A673 (cell line): ENCODE data around the gene KYAT1.

Experiments
- EZH2 ChIP-seq: fragments of 200-600 bp; sonication (generic); IDR thresholded peaks from 2 replicates; pipeline ENCODE4 v1.6.1; 2017; ENCODE audit warnings: borderline replicate concordance, low read depth, mild to moderate bottlenecking, mixed read lengths, antibody characterized with exemption, low read length; ENCODE audit not compliant: poor library complexity, severe bottlenecking
- TF ChIP-seq, protein P1 (sequence below): fragments of 300-800, 200-600 bp; sonication (generic); conservative IDR thresholded peaks from 2 replicates; pipeline ENCODE4 v1.5.1; 2017; ENCODE audit warnings: low read depth, mild to moderate bottlenecking, antibody characterized with exemption, low read length, moderate library complexity, mixed read lengths

GRCh38 chr9:128787659-128788058 lies 94.1 kb downstream of the KYAT1 start:
- TF ChIP-seq, protein P1, sequence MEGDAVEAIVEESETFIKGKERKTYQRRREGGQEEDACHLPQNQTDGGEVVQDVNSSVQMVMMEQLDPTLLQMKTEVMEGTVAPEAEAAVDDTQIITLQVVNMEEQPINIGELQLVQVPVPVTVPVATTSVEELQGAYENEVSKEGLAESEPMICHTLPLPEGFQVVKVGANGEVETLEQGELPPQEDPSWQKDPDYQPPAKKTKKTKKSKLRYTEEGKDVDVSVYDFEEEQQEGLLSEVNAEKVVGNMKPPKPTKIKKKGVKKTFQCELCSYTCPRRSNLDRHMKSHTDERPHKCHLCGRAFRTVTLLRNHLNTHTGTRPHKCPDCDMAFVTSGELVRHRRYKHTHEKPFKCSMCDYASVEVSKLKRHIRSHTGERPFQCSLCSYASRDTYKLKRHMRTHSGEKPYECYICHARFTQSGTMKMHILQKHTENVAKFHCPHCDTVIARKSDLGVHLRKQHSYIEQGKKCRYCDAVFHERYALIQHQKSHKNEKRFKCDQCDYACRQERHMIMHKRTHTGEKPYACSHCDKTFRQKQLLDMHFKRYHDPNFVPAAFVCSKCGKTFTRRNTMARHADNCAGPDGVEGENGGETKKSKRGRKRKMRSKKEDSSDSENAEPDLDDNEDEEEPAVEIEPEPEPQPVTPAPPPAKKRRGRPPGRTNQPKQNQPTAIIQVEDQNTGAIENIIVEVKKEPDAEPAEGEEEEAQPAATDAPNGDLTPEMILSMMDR = no peak
- TF ChIP-seq EZH2 = no peak
